SK-N-SH treated with all-trans-retinoic acid at 6 μM for 48 hours (cell line): ENCODE results near the gene DFFB.

Source experiments
- ATAC-seq: fragments of 200-7000 bp; cut with Tn5 transposase; 3 replicates; pipeline ENCODE4 v1.9.1; 2020; ENCODE audit warnings: mild to moderate bottlenecking, moderate library complexity
- ARNTL ChIP-seq: fragments of 450-650 bp; formaldehyde crosslinking; IDR thresholded peaks from 2 replicates; pipeline ENCODE4 v1.5.0; 2020; ENCODE audit warnings: low read depth, mild to moderate bottlenecking, moderate library complexity, borderline replicate concordance
- BACH2 ChIP-seq: fragments of 250-450 bp; sonication (Bioruptor Pico); IDR thresholded peaks from 2 replicates; pipeline ENCODE4 v1.9.0; 2021; ENCODE audit warnings: mild to moderate bottlenecking, borderline replicate concordance
- CREB5 ChIP-seq: fragments of 250-450 bp; sonication (Bioruptor Pico); IDR thresholded peaks from 2 replicates; pipeline ENCODE4 v1.5.1; 2020; ENCODE audit warnings: low read depth, mild to moderate bottlenecking, moderate library complexity
- CSDC2 ChIP-seq: fragments of 250-450 bp; sonication (Bioruptor Pico); IDR thresholded peaks from 2 replicates; pipeline ENCODE4 v1.5.0; 2020; ENCODE audit warnings: mild to moderate bottlenecking, moderate library complexity
- ESRRG ChIP-seq: fragments of 250-450 bp; sonication (Bioruptor Pico); IDR thresholded peaks from 2 replicates; pipeline ENCODE4 v1.6.1; 2021; ENCODE audit warnings: mild to moderate bottlenecking
- GLIS3 ChIP-seq: fragments of 250-450 bp; sonication (Bioruptor Pico); IDR thresholded peaks from 2 replicates; pipeline ENCODE4 v1.5.0; 2020; ENCODE audit warnings: mild to moderate bottlenecking, moderate library complexity
- ISL1 ChIP-seq: fragments of 250-450 bp; sonication (Bioruptor Pico); IDR thresholded peaks from 2 replicates; pipeline ENCODE4 v2.1.2; 2022; ENCODE audit warnings: mild to moderate bottlenecking, moderate library complexity
- OSR1 ChIP-seq: fragments of 250-450 bp; sonication (Bioruptor Pico); IDR thresholded peaks from 2 replicates; pipeline ENCODE4 v1.8.0; 2022; ENCODE audit warnings: moderate library complexity, mild to moderate bottlenecking, inconsistent platforms
- POU6F1 ChIP-seq: fragments of 250-450 bp; sonication (Bioruptor Pico); IDR thresholded peaks from 2 replicates; pipeline ENCODE4 v1.8.0; 2021; ENCODE audit warnings: low read depth, mild to moderate bottlenecking, moderate library complexity, borderline replicate concordance
- PPARA ChIP-seq: fragments of 250-450 bp; sonication (Bioruptor Pico); IDR thresholded peaks from 2 replicates; pipeline ENCODE4 v1.5.0; 2020; ENCODE audit warnings: mild to moderate bottlenecking, borderline replicate concordance
- RARB ChIP-seq: fragments of 250-450 bp; sonication (Bioruptor Pico); IDR thresholded peaks from 2 replicates; pipeline ENCODE4 v1.8.0; 2021; ENCODE audit warnings: mild to moderate bottlenecking, moderate library complexity
- SNAI2 ChIP-seq: fragments of 250-450 bp; sonication (Bioruptor Pico); IDR thresholded peaks from 2 replicates; pipeline ENCODE4 v1.5.0; 2020; ENCODE audit warnings: mild to moderate bottlenecking, moderate library complexity
- TCF4 ChIP-seq: fragments of 250-450 bp; sonication (Bioruptor Pico); IDR thresholded peaks from 2 replicates; pipeline ENCODE4 v1.8.0; 2021; ENCODE audit warnings: mild to moderate bottlenecking, moderate library complexity, borderline replicate concordance
- TOX ChIP-seq: fragments of 250-450 bp; sonication (Bioruptor Pico); IDR thresholded peaks from 2 replicates; pipeline ENCODE4 v1.8.0; 2021; ENCODE audit warnings: mild to moderate bottlenecking, moderate library complexity, borderline replicate concordance
- ZC3H10 ChIP-seq: fragments of 250-450 bp; sonication (Bioruptor Pico); IDR thresholded peaks from 2 replicates; pipeline ENCODE4 v1.5.1; 2021; ENCODE audit warnings: mild to moderate bottlenecking, moderate library complexity
- ZFP3 ChIP-seq: fragments of 250-450 bp; sonication (Bioruptor Pico); IDR thresholded peaks from 2 replicates; pipeline ENCODE4 v1.5.0; 2020; ENCODE audit warnings: mild to moderate bottlenecking, moderate library complexity
- ZFP30 ChIP-seq: fragments of 450-650 bp; formaldehyde crosslinking; IDR thresholded peaks from 2 replicates; pipeline ENCODE4 v1.5.0; 2022; ENCODE audit warnings: mild to moderate bottlenecking, moderate library complexity
- ZNF565 ChIP-seq: fragments of 450-650 bp; formaldehyde crosslinking; conservative IDR thresholded peaks from 2 replicates; pipeline ENCODE4 v1.5.0; 2020; ENCODE audit warnings: low read depth, mild to moderate bottlenecking, moderate library complexity
- ZNF70 ChIP-seq: fragments of 450-650 bp; formaldehyde crosslinking; IDR thresholded peaks from 2 replicates; pipeline ENCODE4 v1.5.0; 2020; ENCODE audit warnings: mild to moderate bottlenecking, moderate library complexity
- ZNF8 ChIP-seq: fragments of 450-650 bp; formaldehyde crosslinking; IDR thresholded peaks from 2 replicates; pipeline ENCODE4 v1.5.0; 2020; ENCODE audit warnings: mild to moderate bottlenecking, moderate library complexity
- TF ChIP-seq, protein P1 (sequence below): fragments of 250-450 bp; sonication (Bioruptor Pico); IDR thresholded peaks from 2 replicates; pipeline ENCODE4 v1.5.0; 2020; ENCODE audit warnings: mild to moderate bottlenecking, moderate library complexity
- TF ChIP-seq, protein P2 (sequence below): fragments of 250-450 bp; sonication (Bioruptor Pico); IDR thresholded peaks from 2 replicates; pipeline ENCODE4 v1.5.1; 2021; ENCODE audit warnings: mild to moderate bottlenecking, moderate library complexity
- TF ChIP-seq, protein P3 (sequence below): fragments of 250-450 bp; sonication (Bioruptor Pico); IDR thresholded peaks from 2 replicates; pipeline ENCODE4 v1.8.0; 2020; ENCODE audit warnings: mild to moderate bottlenecking, moderate library complexity, borderline replicate concordance

DFFB gene

GRCh38 chr1:3900150-3900968 is 43.1 kb downstream of the DFFB start, which contains the start of gene C1orf174:
C1orf174 (minus strand) TSS chr1:3900272; CDS start chr1:3900186, 86 bp downstream.
- TF ChIP-seq CSDC2 (CRISPR knock-in tag) (peak; percentile 95), ZFP30 (CRISPR knock-in tag) (no peak), ZFP3 (peak; percentile 81), ISL1 (CRISPR knock-in tag) (peak; percentile 56; the same call in 1 of the 2 replicates), PPARA (CRISPR knock-in tag) (peak; percentile 74; the same call in 1 of the 2 replicates), ZC3H10 (CRISPR knock-in tag) (peak; percentile 55; the same call in 1 of the 2 replicates), GLIS3 (CRISPR knock-in tag) (no peak; the same call in 1 of the 2 replicates), ZNF8 (CRISPR knock-in tag) (0 out of 2 replicates have a peak, but pooled peaks have one; percentile 63), BACH2 (CRISPR knock-in tag) (peak; percentile 86), ARNTL (CRISPR knock-in tag) (no peak), ESRRG (CRISPR knock-in tag) (no peak), OSR1 (CRISPR knock-in tag) (0 out of 2 replicates have a peak, but pooled peaks have one; percentile 78), POU6F1 (CRISPR knock-in tag) (no peak), TOX (CRISPR knock-in tag) (no peak), CREB5 (CRISPR knock-in tag) (0 out of 2 replicates have a peak, but pooled peaks have one; percentile 56), RARB (no peak), TCF4 (CRISPR knock-in tag) (no peak), ZNF565 (CRISPR knock-in tag) (0 out of 2 replicates have a peak, but pooled peaks have one; percentile 65), ZNF70 (CRISPR knock-in tag) (no peak; the same call in 1 of the 2 replicates), SNAI2 (CRISPR knock-in tag) (peak; percentile 95)
- TF ChIP-seq, protein P1, sequence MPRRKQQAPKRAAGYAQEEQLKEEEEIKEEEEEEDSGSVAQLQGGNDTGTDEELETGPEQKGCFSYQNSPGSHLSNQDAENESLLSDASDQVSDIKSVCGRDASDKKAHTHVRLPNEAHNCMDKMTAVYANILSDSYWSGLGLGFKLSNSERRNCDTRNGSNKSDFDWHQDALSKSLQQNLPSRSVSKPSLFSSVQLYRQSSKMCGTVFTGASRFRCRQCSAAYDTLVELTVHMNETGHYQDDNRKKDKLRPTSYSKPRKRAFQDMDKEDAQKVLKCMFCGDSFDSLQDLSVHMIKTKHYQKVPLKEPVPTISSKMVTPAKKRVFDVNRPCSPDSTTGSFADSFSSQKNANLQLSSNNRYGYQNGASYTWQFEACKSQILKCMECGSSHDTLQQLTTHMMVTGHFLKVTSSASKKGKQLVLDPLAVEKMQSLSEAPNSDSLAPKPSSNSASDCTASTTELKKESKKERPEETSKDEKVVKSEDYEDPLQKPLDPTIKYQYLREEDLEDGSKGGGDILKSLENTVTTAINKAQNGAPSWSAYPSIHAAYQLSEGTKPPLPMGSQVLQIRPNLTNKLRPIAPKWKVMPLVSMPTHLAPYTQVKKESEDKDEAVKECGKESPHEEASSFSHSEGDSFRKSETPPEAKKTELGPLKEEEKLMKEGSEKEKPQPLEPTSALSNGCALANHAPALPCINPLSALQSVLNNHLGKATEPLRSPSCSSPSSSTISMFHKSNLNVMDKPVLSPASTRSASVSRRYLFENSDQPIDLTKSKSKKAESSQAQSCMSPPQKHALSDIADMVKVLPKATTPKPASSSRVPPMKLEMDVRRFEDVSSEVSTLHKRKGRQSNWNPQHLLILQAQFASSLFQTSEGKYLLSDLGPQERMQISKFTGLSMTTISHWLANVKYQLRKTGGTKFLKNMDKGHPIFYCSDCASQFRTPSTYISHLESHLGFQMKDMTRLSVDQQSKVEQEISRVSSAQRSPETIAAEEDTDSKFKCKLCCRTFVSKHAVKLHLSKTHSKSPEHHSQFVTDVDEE (CRISPR knock-in tag): peak; percentile 97
- TF ChIP-seq, protein P2, sequence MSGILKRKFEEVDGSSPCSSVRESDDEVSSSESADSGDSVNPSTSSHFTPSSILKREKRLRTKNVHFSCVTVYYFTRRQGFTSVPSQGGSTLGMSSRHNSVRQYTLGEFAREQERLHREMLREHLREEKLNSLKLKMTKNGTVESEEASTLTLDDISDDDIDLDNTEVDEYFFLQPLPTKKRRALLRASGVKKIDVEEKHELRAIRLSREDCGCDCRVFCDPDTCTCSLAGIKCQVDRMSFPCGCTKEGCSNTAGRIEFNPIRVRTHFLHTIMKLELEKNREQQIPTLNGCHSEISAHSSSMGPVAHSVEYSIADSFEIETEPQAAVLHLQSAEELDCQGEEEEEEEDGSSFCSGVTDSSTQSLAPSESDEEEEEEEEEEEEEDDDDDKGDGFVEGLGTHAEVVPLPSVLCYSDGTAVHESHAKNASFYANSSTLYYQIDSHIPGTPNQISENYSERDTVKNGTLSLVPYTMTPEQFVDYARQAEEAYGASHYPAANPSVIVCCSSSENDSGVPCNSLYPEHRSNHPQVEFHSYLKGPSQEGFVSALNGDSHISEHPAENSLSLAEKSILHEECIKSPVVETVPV (CRISPR knock-in tag): no peak
- TF ChIP-seq, protein P3, sequence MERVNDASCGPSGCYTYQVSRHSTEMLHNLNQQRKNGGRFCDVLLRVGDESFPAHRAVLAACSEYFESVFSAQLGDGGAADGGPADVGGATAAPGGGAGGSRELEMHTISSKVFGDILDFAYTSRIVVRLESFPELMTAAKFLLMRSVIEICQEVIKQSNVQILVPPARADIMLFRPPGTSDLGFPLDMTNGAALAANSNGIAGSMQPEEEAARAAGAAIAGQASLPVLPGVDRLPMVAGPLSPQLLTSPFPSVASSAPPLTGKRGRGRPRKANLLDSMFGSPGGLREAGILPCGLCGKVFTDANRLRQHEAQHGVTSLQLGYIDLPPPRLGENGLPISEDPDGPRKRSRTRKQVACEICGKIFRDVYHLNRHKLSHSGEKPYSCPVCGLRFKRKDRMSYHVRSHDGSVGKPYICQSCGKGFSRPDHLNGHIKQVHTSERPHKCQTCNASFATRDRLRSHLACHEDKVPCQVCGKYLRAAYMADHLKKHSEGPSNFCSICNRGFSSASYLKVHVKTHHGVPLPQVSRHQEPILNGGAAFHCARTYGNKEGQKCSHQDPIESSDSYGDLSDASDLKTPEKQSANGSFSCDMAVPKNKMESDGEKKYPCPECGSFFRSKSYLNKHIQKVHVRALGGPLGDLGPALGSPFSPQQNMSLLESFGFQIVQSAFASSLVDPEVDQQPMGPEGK (CRISPR knock-in tag): peak; percentile 89
- ATAC-seq: peak; percentile 93
